Skin of body (tissue), 2 donors: ENCODE results near the gene HEMK1. TPM values are rescaled to one million over a fixed set of nuclear protein-coding genes. Genes with fewer than 3 reads are reported as not detected.

Experiments
- DNase-seq: peaks from one replicate; lab custom pipeline; 2025; lab: John Stamatoyannopoulos, UW
- total RNA-seq: library from RNA; depleted of rRNA; stranded (reverse); fragments of >200 nt; gene quantifications from one replicate; pipeline ENCODE4 v1.2.3, GENCODE V29; 2014

HEMK1 gene
- total RNA-seq, 1 donor from 2014 or later, result 5.4 TPM

GRCh38 chr3:50573566-50574443 lies 4.5 kb downstream of the HEMK1 start:
- no peak for DNase-seq

GRCh38 chr3:50574444-50574831 lies 5.1 kb downstream of the HEMK1 start:
- DNase-seq, result no peak

GRCh38 chr3:50575372-50575771 lies 6.0 kb downstream of the HEMK1 start:
- no peak for DNase-seq

- no peak for DNase-seq
Observed at GRCh38 chr3:50577348-50577747, 8.0 kb downstream of the HEMK1 start.

GRCh38 chr3:50580683-50581458 lies 11.5 kb downstream of the HEMK1 start:
- DNase-seq, result no peak

- DNase-seq, result no peak
Observed at GRCh38 chr3:50581459-50581842, 12.1 kb downstream of the HEMK1 start.

- DNase-seq, result no peak
Observed at GRCh38 chr3:50582083-50582482, 12.8 kb downstream of the HEMK1 start.

- no peak for DNase-seq
Observed at GRCh38 chr3:50583897-50584296, 14.6 kb downstream of the HEMK1 start.

- no peak for DNase-seq
Observed at GRCh38 chr3:50584391-50584790, 15.1 kb downstream of the HEMK1 start.

GRCh38 chr3:50585919-50586762 lies 16.8 kb downstream of the HEMK1 start:
- no peak for DNase-seq

- DNase-seq, result no peak
Observed at GRCh38 chr3:50586763-50587070, 17.4 kb downstream of the HEMK1 start.

- no peak for DNase-seq
Observed at GRCh38 chr3:50587373-50587772, 18.1 kb downstream of the HEMK1 start.

GRCh38 chr3:50587806-50588758 lies 18.8 kb downstream of the HEMK1 start:
- no peak for DNase-seq

GRCh38 chr3:50588759-50589433 lies 19.6 kb downstream of the HEMK1 start:
- DNase-seq, result no peak

- DNase-seq, result no peak
Observed at GRCh38 chr3:50591196-50591741, 21.9 kb downstream of the HEMK1 start.

- no peak for DNase-seq
Observed at GRCh38 chr3:50592568-50592967, 23.2 kb downstream of the HEMK1 start.

GRCh38 chr3:50594253-50594785 lies 25.0 kb downstream of the HEMK1 start:
- DNase-seq, result no peak

- no peak for DNase-seq
Observed at GRCh38 chr3:50599115-50599715, 29.9 kb downstream of the HEMK1 start.

- DNase-seq, result no peak
Observed at GRCh38 chr3:50599716-50600118, 30.4 kb downstream of the HEMK1 start.
